ENCODE data around the gene RPL34. TPM values are rescaled to one million over a fixed set of nuclear protein-coding genes. Genes with fewer than 3 reads are reported as not detected.

The RPL34 gene
- polyA plus RNA-seq, 3 donors: 1,490 to 2,624 (median 1,519) TPM

- Mint-ChIP-seq H3K4me3 (no peak overlapping the region), H3K27me3 (ENCODE audit: low read depth in 3 of 3) (peaks cover 0 to 2% (median 0%) of the 10 kb centered on the region in 3 donors), H3K9me3 (peaks cover 0 to 9% (median 5%) of the 10 kb centered on the region in 7 donors), H3K27ac (no peak overlapping the region), H3K36me3 (peaks cover 3 to 10% of the 10 kb centered on the region in 2 donors), H3K4me1 (peaks cover under 1% of the 10 kb centered on the region)
- intact Hi-C loops (cut with micrococcal nuclease): loop anchor here in 1 of 2 donors (10.0 kb wide), 1 partner anchor 822 kb away; the partner anchor contains the start of gene SEC24B
- no peaks in the 10 kb centered on the region for H3K27me3 ChIP-seq (ENCODE audit: control insufficient read depth in 2 of 2, insufficient read depth in 2 of 2, low read length in 2 of 2)
- no peaks in the 10 kb centered on the region for H3K9me3 ChIP-seq (replicated peaks in 1 of 2; ENCODE audit: control insufficient read depth in 1 of 2, insufficient read depth in 1 of 2, low read length in 2 of 2)
- no peak overlapping the region for H3K4me3 ChIP-seq (replicated peaks in 1 of 3; ENCODE audit: low read depth in 2 of 3, low read length in 3 of 3)
- H4K20me1 ChIP-seq (ENCODE audit: insufficient read depth, low read length): no peaks in the 10 kb centered on the region
- 100% methylated on average over 1 of the region's 6 CpGs for WGBS (ENCODE audit: insufficient coverage)
- no peak for TF ChIP-seq CTCF (IDR thresholded peaks at IDR 0.05)
- no peaks in the 10 kb centered on the region for H3K79me2 ChIP-seq (ENCODE audit: insufficient read depth, low read length)
- no peaks in the 10 kb centered on the region for H3K36me3 ChIP-seq (replicated peaks in 1 of 2; ENCODE audit: control insufficient read depth in 1 of 2, insufficient read depth in 2 of 2, low read length in 2 of 2)
- H2AFZ ChIP-seq (ENCODE audit: insufficient read depth, low read depth, low read length, poor library complexity, severe bottlenecking): no peak overlapping the region
- no peak for DNase-seq
- no peak overlapping the region for H3K9ac ChIP-seq (ENCODE audit: insufficient read depth, low read length, poor library complexity, severe bottlenecking)
- H3K27ac ChIP-seq (ENCODE audit: low read depth in 1 of 2, low read length in 2 of 2): no peak overlapping the region
- H3K4me1 ChIP-seq (ENCODE audit: control insufficient read depth in 1 of 2, insufficient read depth in 2 of 2, low read length in 2 of 2): no peaks in the 10 kb centered on the region
- H3K4me2 ChIP-seq (replicated peaks; ENCODE audit: extremely low read depth, low read length, poor library complexity, severe bottlenecking): no peak overlapping the region
Measured at GRCh38 chr4:108612365-108612764, 8.0 kb upstream of the RPL34 start.

- Histone ChIP-seq H3K4me2 (replicated peaks; ENCODE audit: extremely low read depth, low read length, poor library complexity, severe bottlenecking) (peak overlapping the region; percentile 71), H4K20me1 (ENCODE audit: insufficient read depth, low read length) (peaks cover 20% of the 10 kb centered on the region), H3K36me3 (replicated peaks in 1 of 2; ENCODE audit: control insufficient read depth in 1 of 2, insufficient read depth in 2 of 2, low read length in 2 of 2) (peaks cover 29 to 30% of the 10 kb centered on the region in 2 donors), H3K79me2 (ENCODE audit: insufficient read depth, low read length) (peaks cover 42% of the 10 kb centered on the region), H2AFZ (ENCODE audit: insufficient read depth, low read depth, low read length, poor library complexity, severe bottlenecking) (peak overlapping the region; percentile 90), H3K27ac (ENCODE audit: low read depth in 1 of 2, low read length in 2 of 2) (peak overlapping the region in 1 of 2 donors; percentile 93), H3K9ac (ENCODE audit: insufficient read depth, low read length, poor library complexity, severe bottlenecking) (peak overlapping the region; percentile 35), H3K9me3 (replicated peaks in 1 of 2; ENCODE audit: control insufficient read depth in 1 of 2, insufficient read depth in 1 of 2, low read length in 2 of 2) (no peaks in the 10 kb centered on the region), H3K27me3 (ENCODE audit: control insufficient read depth in 2 of 2, insufficient read depth in 2 of 2, low read length in 2 of 2) (no peaks in the 10 kb centered on the region), H3K4me1 (ENCODE audit: control insufficient read depth in 1 of 2, insufficient read depth in 2 of 2, low read length in 2 of 2) (peaks cover 16 to 18% of the 10 kb centered on the region in 2 donors), H3K4me3 (replicated peaks in 1 of 3; ENCODE audit: low read depth in 2 of 3, low read length in 3 of 3) (peak overlapping the region; percentile 62 to 100 (median 96))
- intact Hi-C loops (cut with micrococcal nuclease): loop anchor here (2.0 to 10.0 kb wide), 2 partner anchors 31 to 815 kb away; partner anchors contain the start of genes OSTC (in 2 of the 2) and SEC24B (in 1 of the 2)
- H3K9me3 Mint-ChIP-seq: peaks cover 0 to 9% (median 5%) of the 10 kb centered on the region in 7 donors
- DNase-seq: peak in 1 of 3 donors; percentile 20
- H3K4me3 Mint-ChIP-seq: peak overlapping the region; percentile 88 to 90
- WGBS (ENCODE audit: insufficient coverage): 88% methylated on average over 4 of the region's 7 CpGs
- peak overlapping the region; percentile 90 to 95 (median 93) for H3K27ac Mint-ChIP-seq
- no peak for TF ChIP-seq CTCF (IDR thresholded peaks at IDR 0.05)
- H3K4me1 Mint-ChIP-seq: peaks cover 23% of the 10 kb centered on the region
- peaks cover 27 to 34% of the 10 kb centered on the region in 2 donors for H3K36me3 Mint-ChIP-seq
- H3K27me3 Mint-ChIP-seq (ENCODE audit: low read depth in 3 of 3): no peaks in the 10 kb centered on the region
Measured at GRCh38 chr4:108619372-108620100, 840 bp upstream of the RPL34 start.

All from CD14-positive monocyte (primary cell).